ENCODE data around the gene SHISA9. TPM values are rescaled to one million over a fixed set of nuclear protein-coding genes. Genes with fewer than 3 reads are reported as not detected.
A peak's percentile ranks its signal among the peaks of the same experiment; 100 is the strongest.

SHISA9 gene
- total RNA-seq, 1 experiment from 2014 or later = not detected

DNA sequence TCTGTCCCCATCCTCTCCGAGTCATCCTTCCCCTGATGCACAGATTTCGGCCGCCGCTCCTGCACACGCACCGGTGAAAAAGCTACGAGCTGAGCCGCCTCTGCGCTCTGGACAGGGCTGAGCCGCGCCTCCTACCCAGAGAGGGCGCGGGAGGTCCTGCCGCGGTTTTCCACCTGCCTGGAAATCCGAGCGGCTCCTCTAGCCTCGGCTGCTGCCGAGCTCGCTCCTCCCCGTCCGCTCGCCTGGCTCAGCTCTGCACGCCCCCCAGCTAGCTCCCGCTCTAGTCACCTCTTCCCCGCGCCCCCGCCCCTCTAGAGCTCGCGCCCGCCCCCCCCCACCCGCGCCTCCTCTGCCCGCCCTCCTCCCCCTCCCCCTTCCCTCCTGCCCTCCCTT, 198 bp upstream of the SHISA9 start:
- H3K36me3 ChIP-seq (ENCODE audit: low read depth, low read length) = no peaks in the 10 kb centered on the region
- peaks cover 35% of the 10 kb centered on the region for H3K27me3 ChIP-seq (ENCODE audit: low read length)
- no peaks in the 10 kb centered on the region for H3K9me3 ChIP-seq (ENCODE audit: low read length)
- H2AFZ ChIP-seq (ENCODE audit: low read length) = no peak overlapping the region
- no peak overlapping the region for H3K4me2 ChIP-seq (ENCODE audit: low read length)
- no TSS peak for BruUV-seq (replicated peaks)
- ChIA-PET POLR2A (ENCODE audit: unreplicated experiment) (no interaction called here), CTCF (no interaction called here)
- ATAC-seq = no peak
- no peaks in the 10 kb centered on the region for H3K9me2 ChIP-seq (replicated peaks; ENCODE audit: low read length)
- H3K4me3 ChIP-seq (ENCODE audit: low read length) = no peak overlapping the region
- no peak overlapping the region for H3K9ac ChIP-seq (ENCODE audit: low read length)
- intact Hi-C loops (cut with micrococcal nuclease) = no loop called here
- H3K4me1 ChIP-seq (ENCODE audit: insufficient read depth, low read length) = peaks cover 10% of the 10 kb centered on the region
- H3K27ac ChIP-seq (ENCODE audit: low read length) = no peak overlapping the region
- H3K79me2 ChIP-seq (ENCODE audit: low read length) = no peaks in the 10 kb centered on the region
- TF ChIP-seq CTCF (conservative IDR thresholded peaks at IDR 0.05; ENCODE audit: low read depth, low read length) (no peak), EZH2phosphoT487 (IDR thresholded peaks at IDR 0.05; ENCODE audit: borderline replicate concordance, low read length) (no peak), EZH2 (IDR thresholded peaks at IDR 0.05; ENCODE audit: low read length, unreplicated experiment) (no peak)
- H3F3A ChIP-seq (ENCODE audit: low read length, unreplicated experiment) = no peaks in the 10 kb centered on the region
- DNase-seq = no peak
- no peaks in the 10 kb centered on the region for H4K20me1 ChIP-seq (ENCODE audit: low read length)

DNA sequence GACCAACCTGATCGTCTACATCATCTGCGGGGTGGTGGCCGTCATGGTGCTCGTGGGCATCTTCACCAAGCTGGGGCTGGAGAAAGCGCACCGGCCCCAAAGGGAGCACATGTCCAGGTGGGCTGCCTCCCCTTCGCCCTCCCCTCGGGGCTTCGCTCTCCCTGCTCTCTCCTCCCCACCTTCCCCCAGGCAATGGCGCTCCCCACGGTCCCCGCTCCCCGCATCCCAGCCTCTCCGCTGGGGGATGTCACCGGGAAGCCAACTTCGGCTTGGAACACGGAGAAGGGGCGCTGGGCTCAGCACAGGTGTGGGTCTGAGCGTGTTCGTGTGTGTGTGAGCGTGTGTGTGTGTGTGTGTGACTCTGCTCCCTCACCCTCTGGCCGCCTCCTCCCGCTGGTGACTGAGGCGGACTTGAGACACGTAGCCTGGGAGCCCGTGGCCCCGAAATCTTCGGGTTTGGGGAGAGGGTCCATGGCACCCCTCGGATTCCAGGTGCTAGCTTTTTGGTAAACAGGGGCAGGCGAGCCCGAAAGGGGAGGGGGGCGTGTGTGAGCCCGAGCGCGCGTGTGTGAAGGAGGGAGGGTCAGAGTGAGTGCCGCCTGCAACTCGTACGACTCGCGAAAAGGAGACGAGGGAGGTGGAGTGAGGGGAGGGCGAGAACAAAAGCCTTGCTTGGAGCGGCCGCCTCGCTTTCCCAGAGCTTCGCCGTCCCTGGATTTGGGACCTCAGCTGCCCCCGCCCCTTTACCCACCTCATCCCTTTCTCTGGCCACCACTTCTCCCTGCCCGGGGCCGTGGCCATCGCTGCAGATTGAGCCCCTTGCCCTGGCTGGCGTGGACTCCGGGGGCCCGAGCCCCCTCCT, 1.3 kb downstream of the SHISA9 start:
- ATAC-seq = no peak
- Histone ChIP-seq H3K4me3 (ENCODE audit: low read length) (no peak overlapping the region), H3K9ac (ENCODE audit: low read length) (no peak overlapping the region), H3F3A (ENCODE audit: low read length, unreplicated experiment) (no peaks in the 10 kb centered on the region), H2AFZ (ENCODE audit: low read length) (no peak overlapping the region), H4K20me1 (ENCODE audit: low read length) (no peaks in the 10 kb centered on the region), H3K27me3 (ENCODE audit: low read length) (peaks cover 35% of the 10 kb centered on the region), H3K27ac (ENCODE audit: low read length) (no peak overlapping the region), H3K9me3 (ENCODE audit: low read length) (no peaks in the 10 kb centered on the region), H3K79me2 (ENCODE audit: low read length) (no peaks in the 10 kb centered on the region), H3K36me3 (ENCODE audit: low read depth, low read length) (no peaks in the 10 kb centered on the region), H3K4me2 (ENCODE audit: low read length) (no peak overlapping the region), H3K9me2 (replicated peaks; ENCODE audit: low read length) (no peaks in the 10 kb centered on the region), H3K4me1 (ENCODE audit: insufficient read depth, low read length) (peaks cover 10% of the 10 kb centered on the region)
- TF ChIP-seq CTCF (conservative IDR thresholded peaks at IDR 0.05; ENCODE audit: low read depth, low read length) = no peak
- TF ChIP-seq EZH2 (IDR thresholded peaks at IDR 0.05; ENCODE audit: low read length, unreplicated experiment) = peak; percentile 51
- TF ChIP-seq EZH2phosphoT487 (IDR thresholded peaks at IDR 0.05; ENCODE audit: borderline replicate concordance, low read length) = peak; percentile 30; the same call in 1 of the 2 replicates
- POLR2A ChIA-PET (ENCODE audit: unreplicated experiment) = no interaction called here
- DNase-seq = no peak
- no TSS peak for BruUV-seq (replicated peaks)
- intact Hi-C loops (cut with micrococcal nuclease) = no loop called here
- CTCF ChIA-PET = no interaction called here
